MCF 10A (cell line): ENCODE results near the gene CES3. TPM values are rescaled to one million over a fixed set of nuclear protein-coding genes. Genes with fewer than 3 reads are reported as not detected.

Experiments
- BruUV-seq: library from RNA; stranded (reverse); fragments of 400-500 nt; replicated peaks from 2 replicates; lab custom pipeline; 2021; lab: Mats Ljungman, UMichigan
- CTCF ChIA-PET: fragments of 300-600 bp; sonication (Branson Sonifier 250); formaldehyde crosslinking; extraction: SDS; loops from one replicate; lab custom pipeline; 2021; ENCODE audit warnings: antibody characterized with exemption, inconsistent platforms; lab: Yijun Ruan, JAX
- POLR2A ChIA-PET: fragments of 300-600, 350-650 bp; sonication (Branson Sonifier 250); formaldehyde crosslinking; extraction: SDS; loops from one replicate; lab custom pipeline; 2020; ENCODE audit warnings: antibody characterized with exemption, inconsistent platforms; lab: Yijun Ruan, JAX
- DNase-seq: peaks from one replicate; pipeline ENCODE4 v3.0.0-alpha.2; 2018; ENCODE audit not compliant: unreplicated experiment
- H3K27ac Mint-ChIP-seq: one replicate; pipeline ENCODE4 v1.8.0; 2022; ENCODE audit warnings: mild to moderate bottlenecking, low read depth, mixed read lengths; ENCODE audit not compliant: unreplicated experiment
- H3K27me3 Mint-ChIP-seq: one replicate; pipeline ENCODE4 v1.8.0; 2022; ENCODE audit warnings: mixed read lengths; ENCODE audit not compliant: insufficient read depth, unreplicated experiment
- H3K36me3 Mint-ChIP-seq: one replicate; pipeline ENCODE4 v1.8.0; 2022; ENCODE audit warnings: mild to moderate bottlenecking, moderate library complexity, mixed read lengths; ENCODE audit not compliant: insufficient read depth, unreplicated experiment
- H3K4me1 Mint-ChIP-seq: one replicate; pipeline ENCODE4 v1.8.0; 2022; ENCODE audit warnings: mixed read lengths; ENCODE audit not compliant: insufficient read depth, unreplicated experiment
- H3K4me3 Mint-ChIP-seq: one replicate; pipeline ENCODE4 v1.8.0; 2022; ENCODE audit warnings: mild to moderate bottlenecking, moderate library complexity, mixed read lengths; ENCODE audit not compliant: unreplicated experiment
- H3K9me3 Mint-ChIP-seq: one replicate; pipeline ENCODE4 v1.8.0; 2022; ENCODE audit warnings: mixed read lengths; ENCODE audit not compliant: unreplicated experiment
- intact Hi-C: fragments of 100-400 bp; cut with micrococcal nuclease; formaldehyde crosslinking; loops from 2 replicates; pipeline ENCODE4 v1.14.1; 2022
- total RNA-seq: library from RNA; stranded (reverse); gene quantifications from 2 replicates; pipeline ENCODE4 v1.2.3, GENCODE V29; 2022
- TF ChIP-seq, protein P1 (sequence below): fragments of 200-600 bp; IDR thresholded peaks from one replicate; pipeline ENCODE4 v1.8.0; 2022; ENCODE audit warnings: antibody characterized with exemption, mild to moderate bottlenecking; ENCODE audit not compliant: unreplicated experiment

CES3 gene
- total RNA-seq, 1 experiment from 2014 or later: 0.65 TPM

- TF ChIP-seq, protein P1, sequence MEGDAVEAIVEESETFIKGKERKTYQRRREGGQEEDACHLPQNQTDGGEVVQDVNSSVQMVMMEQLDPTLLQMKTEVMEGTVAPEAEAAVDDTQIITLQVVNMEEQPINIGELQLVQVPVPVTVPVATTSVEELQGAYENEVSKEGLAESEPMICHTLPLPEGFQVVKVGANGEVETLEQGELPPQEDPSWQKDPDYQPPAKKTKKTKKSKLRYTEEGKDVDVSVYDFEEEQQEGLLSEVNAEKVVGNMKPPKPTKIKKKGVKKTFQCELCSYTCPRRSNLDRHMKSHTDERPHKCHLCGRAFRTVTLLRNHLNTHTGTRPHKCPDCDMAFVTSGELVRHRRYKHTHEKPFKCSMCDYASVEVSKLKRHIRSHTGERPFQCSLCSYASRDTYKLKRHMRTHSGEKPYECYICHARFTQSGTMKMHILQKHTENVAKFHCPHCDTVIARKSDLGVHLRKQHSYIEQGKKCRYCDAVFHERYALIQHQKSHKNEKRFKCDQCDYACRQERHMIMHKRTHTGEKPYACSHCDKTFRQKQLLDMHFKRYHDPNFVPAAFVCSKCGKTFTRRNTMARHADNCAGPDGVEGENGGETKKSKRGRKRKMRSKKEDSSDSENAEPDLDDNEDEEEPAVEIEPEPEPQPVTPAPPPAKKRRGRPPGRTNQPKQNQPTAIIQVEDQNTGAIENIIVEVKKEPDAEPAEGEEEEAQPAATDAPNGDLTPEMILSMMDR: no peak
- BruUV-seq: no TSS peak
- Mint-ChIP-seq H3K27me3 (peaks cover 3% of the 10 kb centered on the region), H3K27ac (no peak overlapping the region), H3K36me3 (no peaks in the 10 kb centered on the region), H3K9me3 (no peaks in the 10 kb centered on the region), H3K4me3 (no peak overlapping the region), H3K4me1 (peaks cover 5% of the 10 kb centered on the region)
- CTCF ChIA-PET: interaction anchor here (0.5 to 6.2 kb wide), 12 partner anchors 11 to 614 kb away, joined by 3 to 30 read pairs (median 3); no protein-coding TSS in a partner anchor
- no peak for DNase-seq
- intact Hi-C loops: loop anchor here (10.0 kb wide), 1 partner anchor 55 kb away; no protein-coding TSS in a partner anchor
- POLR2A ChIA-PET: interaction anchor here (0.7 kb wide), 1 partner anchor 922 kb away, joined by 3 read pairs; no protein-coding TSS in a partner anchor
These were observed 1.3 kb upstream of the CES3 start for GRCh38 chr16:66959704-66960161.

DNA sequence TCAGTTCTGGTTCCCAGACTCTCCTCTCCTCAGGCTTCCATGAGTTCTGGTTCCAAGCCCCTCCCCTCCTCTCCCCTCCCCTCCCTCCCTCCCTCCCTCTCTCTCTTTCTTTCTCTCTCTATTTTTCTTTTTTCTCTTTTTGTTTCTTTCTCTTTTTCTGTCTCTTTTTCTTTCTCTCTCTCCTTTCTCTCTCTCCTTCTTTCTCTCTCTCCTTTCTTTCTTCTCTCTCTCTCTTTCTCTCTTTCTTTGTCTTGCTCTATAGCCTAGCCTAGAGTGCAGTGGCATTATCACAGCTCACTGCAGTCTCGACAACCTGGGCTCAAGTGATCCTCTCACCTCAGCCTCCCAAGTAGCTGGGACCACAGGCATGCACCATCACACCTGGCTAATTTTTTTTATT, 796 bp upstream of the CES3 start:
- CTCF ChIA-PET: interaction anchor here (0.6 to 6.2 kb wide), 10 partner anchors 8 to 261 kb away, joined by 3 to 30 read pairs (median 4); no protein-coding TSS in a partner anchor
- DNase-seq: no peak
- no TSS peak for BruUV-seq
- Mint-ChIP-seq H3K4me3 (no peak overlapping the region), H3K36me3 (no peaks in the 10 kb centered on the region), H3K27me3 (peaks cover 8% of the 10 kb centered on the region), H3K4me1 (peaks cover 9% of the 10 kb centered on the region), H3K9me3 (no peaks in the 10 kb centered on the region), H3K27ac (no peak overlapping the region)
- POLR2A ChIA-PET: no interaction called here
- TF ChIP-seq, protein P1: no peak
- intact Hi-C loops: no loop called here

GRCh38 chr16:66961914-66962313, 848 bp downstream of the CES3 start:
- Mint-ChIP-seq H3K9me3 (no peaks in the 10 kb centered on the region), H3K4me3 (no peak overlapping the region), H3K36me3 (no peaks in the 10 kb centered on the region), H3K4me1 (peaks cover 9% of the 10 kb centered on the region), H3K27me3 (peaks cover 11% of the 10 kb centered on the region), H3K27ac (no peak overlapping the region)
- TF ChIP-seq, protein P1: no peak
- intact Hi-C loops: no loop called here
- ChIA-PET CTCF (interaction anchor here (0.7 to 6.2 kb wide), 10 partner anchors 8 to 214 kb away, joined by 3 to 30 read pairs (median 4); no protein-coding TSS in a partner anchor), POLR2A (interaction anchor here (0.9 kb wide), 1 partner anchor 8 kb away, joined by 3 read pairs; no protein-coding TSS in a partner anchor)
- BruUV-seq: no TSS peak
- no peak for DNase-seq

GRCh38 chr16:66964049-66964448, 3.0 kb downstream of the CES3 start:
- TF ChIP-seq, protein P1: no peak
- H3K27me3 Mint-ChIP-seq: peaks cover 11% of the 10 kb centered on the region

More at GRCh38 chr16:66964049-66964448, 3.0 kb downstream of the CES3 start:
- Mint-ChIP-seq H3K9me3 (no peaks in the 10 kb centered on the region), H3K27ac (no peak overlapping the region), H3K4me1 (peaks cover 9% of the 10 kb centered on the region), H3K4me3 (no peak overlapping the region), H3K36me3 (no peaks in the 10 kb centered on the region)
- no TSS peak for BruUV-seq
- ChIA-PET POLR2A (no interaction called here), CTCF (interaction anchor here (1.2 to 2.3 kb wide), 4 partner anchors 9 to 14 kb away, joined by 3 to 13 read pairs (median 6); no protein-coding TSS in a partner anchor)
- no peak for DNase-seq
- intact Hi-C loops: no loop called here
